ENCODE measurements around the gene GHR. TPM values are rescaled to one million over a fixed set of nuclear protein-coding genes. Genes with fewer than 3 reads are reported as not detected.
A peak's percentile ranks its signal among the peaks of the same experiment; 100 is the strongest.

Gene GHR
- total RNA-seq, 4 donors from 2014 or later: 38.9 to 105 (median 74.8) TPM

- H3K36me3 ChIP-seq: no peaks in the 10 kb centered on the region
- DNase-seq (no peak), ATAC-seq (peak; percentile 74 to 82)
- no peaks in the 10 kb centered on the region for H3K9me3 ChIP-seq
- H3K4me1 ChIP-seq: peaks cover 88 to 99% of the 10 kb centered on the region in 2 donors
- no peak for TF ChIP-seq CTCF (IDR thresholded peaks at IDR 0.05 in 4 of 5, conservative IDR thresholded peaks at IDR 0.05 in 1 of 5)
- peak; percentile 62 to 70 for TF ChIP-seq POLR2A (IDR thresholded peaks at IDR 0.05)
- H3K27me3 ChIP-seq: no peaks in the 10 kb centered on the region
- peak overlapping the region; percentile 69 to 91 (median 78) for H3K27ac ChIP-seq
- no peak overlapping the region for H3K4me3 ChIP-seq
- in situ Hi-C loops (cut with MboI; ENCODE audit: low sequenced_read_pairs in 4 of 4): no loop called here
- intact Hi-C loops (cut with DNase I; ENCODE audit: low total_unique reads): loop anchor here (5.0 kb wide), 1 partner anchor 74 kb away; the partner anchor contains the start of gene GHR
Measured at GRCh38 chr5:42496397-42497156, 73.3 kb downstream of the GHR start.

GRCh38 chr5:42498000-42498399 lies 74.8 kb downstream of the GHR start:
- Histone ChIP-seq H3K4me1 (peaks cover 87 to 99% of the 10 kb centered on the region in 2 donors), H3K27me3 (no peaks in the 10 kb centered on the region), H3K4me3 (no peak overlapping the region), H3K27ac (peak overlapping the region; percentile 69 to 91 (median 78)), H3K9me3 (no peaks in the 10 kb centered on the region), H3K36me3 (no peaks in the 10 kb centered on the region)
- ATAC-seq (no peak), DNase-seq (no peak)
- intact Hi-C loops (cut with DNase I; ENCODE audit: low total_unique reads) (loop anchor here (5.0 kb wide), 1 partner anchor 76 kb away; the partner anchor contains the start of gene GHR), in situ Hi-C loops (cut with MboI; ENCODE audit: low sequenced_read_pairs in 4 of 4) (no loop called here)
- TF ChIP-seq CTCF (IDR thresholded peaks at IDR 0.05 in 4 of 5, conservative IDR thresholded peaks at IDR 0.05 in 1 of 5) (no peak), POLR2A (IDR thresholded peaks at IDR 0.05) (no peak)

GRCh38 chr5:42499016-42499415 lies 75.8 kb downstream of the GHR start:
- peak in 1 of 2 donors; percentile 61 for ATAC-seq
- in situ Hi-C loops (cut with MboI; ENCODE audit: low sequenced_read_pairs in 4 of 4): no loop called here
- H3K27ac ChIP-seq: peak overlapping the region; percentile 69 to 91 (median 78)

GRCh38 chr5:42500003-42500599 lies 76.9 kb downstream of the GHR start:
- DNase-seq (no peak), ATAC-seq (no peak)
- TF ChIP-seq POLR2A (IDR thresholded peaks at IDR 0.05): no peak
- no peak for TF ChIP-seq CTCF (IDR thresholded peaks at IDR 0.05 in 4 of 5, conservative IDR thresholded peaks at IDR 0.05 in 1 of 5)
- H3K4me1 ChIP-seq: peaks cover 83 to 100% of the 10 kb centered on the region in 2 donors
- no peak overlapping the region for H3K4me3 ChIP-seq
- no peaks in the 10 kb centered on the region for H3K36me3 ChIP-seq
- no peaks in the 10 kb centered on the region for H3K9me3 ChIP-seq
- intact Hi-C loops (cut with DNase I; ENCODE audit: low total_unique reads): no loop called here
- in situ Hi-C loops (cut with MboI; ENCODE audit: low sequenced_read_pairs in 4 of 4): no loop called here
- H3K27ac ChIP-seq: peak overlapping the region; percentile 69 to 91 (median 78)
- no peaks in the 10 kb centered on the region for H3K27me3 ChIP-seq

More at GRCh38 chr5:42499016-42499415, 75.8 kb downstream of the GHR start:
- Histone ChIP-seq H3K27me3 (no peaks in the 10 kb centered on the region), H3K9me3 (no peaks in the 10 kb centered on the region), H3K4me1 (peaks cover 86 to 99% of the 10 kb centered on the region in 2 donors), H3K4me3 (no peak overlapping the region), H3K36me3 (no peaks in the 10 kb centered on the region)
- intact Hi-C loops (cut with DNase I; ENCODE audit: low total_unique reads): loop anchor here (5.0 kb wide), 1 partner anchor 77 kb away; the partner anchor contains the start of gene GHR
- DNase-seq: peak in 1 of 2 donors; percentile 73
- no peak for TF ChIP-seq POLR2A (IDR thresholded peaks at IDR 0.05)
- TF ChIP-seq CTCF (IDR thresholded peaks at IDR 0.05 in 4 of 5, conservative IDR thresholded peaks at IDR 0.05 in 1 of 5): no peak
